Ovary (tissue), 9 donors: ENCODE results near the gene C17orf100. TPM values are rescaled to one million over a fixed set of nuclear protein-coding genes. Genes with fewer than 3 reads are reported as not detected.

ENCODE experiments used
- DNase-seq, 5 donors: peaks; one replicate each; pipeline ENCODE4 v3.0.0-alpha.2; 2019 to 2020
- H3K27ac ChIP-seq, 2 donors: fragments of 200-600 bp; one replicate each; pipeline versions ENCODE4 v1.5.1 to v1.8.0; 2019 to 2022
- H3K27me3 ChIP-seq: fragments of 200-600 bp; one replicate; pipeline ENCODE4 v1.8.0; 2022
- H3K36me3 ChIP-seq: fragments of 200-600 bp; sonication (generic); one replicate; pipeline ENCODE4 v1.5.1; 2019
- H3K4me1 ChIP-seq: one replicate; pipeline ENCODE4 v1.8.1; 2013; ENCODE audit warnings: mild to moderate bottlenecking, moderate library complexity; ENCODE audit not compliant: insufficient read depth
- H3K4me3 ChIP-seq: fragments of 200-600 bp; sonication (generic); one replicate; pipeline ENCODE4 v1.5.1; 2017
- H3K9me3 ChIP-seq, 2 donors: fragments of 200-600 bp in 1 of 2; sonication (generic) in 1 of 2; one replicate each; pipeline versions ENCODE4 v1.5.1 to v1.8.1; 2013 to 2019; ENCODE audit warnings: mild to moderate bottlenecking in 1 of 2, moderate library complexity in 1 of 2
- EP300 ChIP-seq: sonication (generic); formaldehyde crosslinking; IDR thresholded peaks from one replicate; pipeline ENCODE4 v1.6.1; 2017; ENCODE audit warnings: antibody characterized with exemption
- POLR2A ChIP-seq: fragments of 450-650 bp; IDR thresholded peaks from one replicate; pipeline ENCODE4 v1.6.1; 2017; ENCODE audit warnings: antibody characterized with exemption, mild to moderate bottlenecking, moderate library complexity
- WGBS, 3 donors: extraction: QIAGEN DNeasy Blood & Tissue Kit in 1 of 3; methylation state at CpG; one replicate each; pipeline versions ENCODE4 v1.1.5 to v1.1.7; 2013 to 2017; 5-methylcytosine and 5-hydroxymethylcytosine counted together
- intact Hi-C, 4 donors: fragments of 100-400 bp; cut with DNase I; formaldehyde crosslinking; loops; one replicate each; pipeline versions ENCODE4 v1.11.0 to v1.15.1; 2022 to 2023
- polyA plus RNA-seq, 2 donors: library from polyadenylated mRNA; stranded (reverse); fragments of 200-250 nt in 1 of 2; fragments of 350-450 nt in 1 of 2; fragmentation: Illumina TruSeq in 1 of 2; extraction: RNeasy Lipid Tissue Mini Kit (QIAGEN cat#74804) in 1 of 2; gene quantifications; one replicate each; pipeline ENCODE4 v1.2.3, GENCODE V29; 2013 to 2014
- total RNA-seq, 7 donors: library from RNA; depleted of rRNA in 2 of 7; stranded (reverse); fragments of >200 nt in 2 of 7; fragmentation: NEBNext Ultra II Directional in 3 of 7; extraction: Animal tissue kit (Norgen Biotek cat#: 25700) in 3 of 7; gene quantifications; one replicate each; pipeline versions ENCODE4 v1.1.0 to v1.2.4, GENCODE V29; 2016 to 2023
- TF ChIP-seq, protein P1 (sequence below), 3 donors: fragments of 450-650 bp in 2 of 3; fragments of 200-600 bp in 1 of 3; IDR thresholded peaks; one replicate each; pipeline versions ENCODE4 v1.5.1 to v1.8.0; 2016 to 2022; ENCODE audit warnings: antibody characterized with exemption in 3 of 3, mild to moderate bottlenecking in 1 of 3
- donor health status: DM: no; HTN: no; CAD: no; lungs with moderate emphysema.
- donor health status: DM: no; HTN: no; CAD: no.
- donor health status: Bipolar disorder and iron deficiency.
- donor health status: DM: yes; HTN: yes; CAD: no.
- donor health status: DM: no; HTN: no; CAD: no.
- donor health status: DM: yes; HTN: yes; CAD: no.

C17orf100 gene
- total and polyA plus RNA-seq, 9 donors, result 0.81 to 2.1 (median 1.6) TPM

GRCh38 chr17:6666557-6666956 lies 15.0 kb downstream of the C17orf100 start:
- intact Hi-C loops, result loop anchor here (5.0 to 10.0 kb wide), 8 partner anchors 88 to 346 kb away; partner anchors contain the start of genes ALOX12 (in 1 of the 4), RNASEK (in 1 of the 4) and XAF1 (in 1 of the 4)
- H3K4me1 ChIP-seq, result peaks cover 3% of the 10 kb centered on the region
- no peaks in the 10 kb centered on the region for H3K36me3 ChIP-seq
- H3K27ac ChIP-seq, result no peak overlapping the region
- H3K9me3 ChIP-seq, result no peaks in the 10 kb centered on the region
- H3K27me3 ChIP-seq, result no peaks in the 10 kb centered on the region
- TF ChIP-seq POLR2A (no peak), EP300 (no peak)
- TF ChIP-seq, protein P1, sequence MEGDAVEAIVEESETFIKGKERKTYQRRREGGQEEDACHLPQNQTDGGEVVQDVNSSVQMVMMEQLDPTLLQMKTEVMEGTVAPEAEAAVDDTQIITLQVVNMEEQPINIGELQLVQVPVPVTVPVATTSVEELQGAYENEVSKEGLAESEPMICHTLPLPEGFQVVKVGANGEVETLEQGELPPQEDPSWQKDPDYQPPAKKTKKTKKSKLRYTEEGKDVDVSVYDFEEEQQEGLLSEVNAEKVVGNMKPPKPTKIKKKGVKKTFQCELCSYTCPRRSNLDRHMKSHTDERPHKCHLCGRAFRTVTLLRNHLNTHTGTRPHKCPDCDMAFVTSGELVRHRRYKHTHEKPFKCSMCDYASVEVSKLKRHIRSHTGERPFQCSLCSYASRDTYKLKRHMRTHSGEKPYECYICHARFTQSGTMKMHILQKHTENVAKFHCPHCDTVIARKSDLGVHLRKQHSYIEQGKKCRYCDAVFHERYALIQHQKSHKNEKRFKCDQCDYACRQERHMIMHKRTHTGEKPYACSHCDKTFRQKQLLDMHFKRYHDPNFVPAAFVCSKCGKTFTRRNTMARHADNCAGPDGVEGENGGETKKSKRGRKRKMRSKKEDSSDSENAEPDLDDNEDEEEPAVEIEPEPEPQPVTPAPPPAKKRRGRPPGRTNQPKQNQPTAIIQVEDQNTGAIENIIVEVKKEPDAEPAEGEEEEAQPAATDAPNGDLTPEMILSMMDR (IDR thresholded peaks at IDR 0.05), result no peak
- no peak overlapping the region for H3K4me3 ChIP-seq
- no peak for DNase-seq
- 90 to 94% (median 92%) methylated on average over 6 of the region's 6 CpGs for WGBS, 3 donors

DNA sequence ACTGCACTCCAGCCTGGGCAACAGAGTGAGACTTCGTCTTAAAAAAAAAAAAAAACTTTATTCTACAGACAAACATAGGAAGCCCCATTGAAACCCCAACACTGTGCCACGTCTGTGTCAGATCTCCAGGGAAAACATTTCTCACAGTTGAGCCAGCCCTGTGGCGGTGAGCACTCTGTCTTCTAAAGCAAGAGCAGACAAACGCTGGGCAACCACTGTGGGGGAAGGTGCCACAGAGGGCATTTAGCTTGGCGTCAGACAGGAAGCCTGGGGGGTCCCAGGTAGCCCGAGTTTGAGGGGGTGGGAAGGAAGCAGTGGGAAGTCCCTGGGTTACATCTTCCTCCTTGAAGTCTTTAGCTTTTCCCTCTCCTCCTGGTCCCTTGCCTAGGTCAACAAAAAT lies 16.0 kb downstream of the C17orf100 start:
- no peak for TF ChIP-seq EP300
- TF ChIP-seq, protein P1 (IDR thresholded peaks at IDR 0.05), result no peak
- TF ChIP-seq POLR2A, result no peak
- 66 to 71% (median 66%) methylated on average over 6 of the region's 6 CpGs for WGBS, 3 donors
- Histone ChIP-seq H3K4me3 (no peak overlapping the region), H3K36me3 (no peaks in the 10 kb centered on the region), H3K27ac (no peak overlapping the region), H3K27me3 (no peaks in the 10 kb centered on the region), H3K9me3 (no peaks in the 10 kb centered on the region), H3K4me1 (peaks cover 3% of the 10 kb centered on the region)
- intact Hi-C loops, result loop anchor here (5.0 to 10.0 kb wide), 8 partner anchors 87 to 345 kb away; partner anchors contain the start of genes ALOX12 (in 1 of the 4), RNASEK (in 1 of the 4) and XAF1 (in 1 of the 4)
- DNase-seq, result no peak

DNA sequence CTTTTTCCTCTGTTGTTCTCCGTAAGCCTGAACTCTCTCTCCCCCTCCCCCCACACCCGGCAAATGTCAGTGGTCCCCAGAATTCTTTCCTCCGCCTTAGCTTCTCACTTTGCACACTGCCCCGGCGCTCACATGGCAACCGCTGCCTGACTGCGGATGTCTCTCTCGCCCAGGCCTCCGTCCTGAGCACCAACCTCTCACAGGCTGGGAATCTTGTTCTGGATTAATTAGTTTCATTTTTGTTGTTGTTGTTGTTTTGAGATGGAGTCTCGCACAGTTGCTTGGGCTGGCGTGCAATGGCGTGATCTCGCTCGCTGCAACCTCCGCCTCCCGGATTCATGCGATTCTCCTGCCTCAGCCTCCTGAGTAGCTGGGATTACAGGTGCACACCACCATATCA lies 16.7 kb downstream of the C17orf100 start:
- Histone ChIP-seq H3K4me1 (peaks cover 3% of the 10 kb centered on the region), H3K27me3 (no peaks in the 10 kb centered on the region), H3K9me3 (no peaks in the 10 kb centered on the region), H3K4me3 (no peak overlapping the region), H3K36me3 (no peaks in the 10 kb centered on the region), H3K27ac (no peak overlapping the region)
- TF ChIP-seq EP300, result no peak
- 81 to 86% (median 83%) methylated on average over 17 of the region's 17 CpGs for WGBS, 3 donors
- no peak for DNase-seq
- intact Hi-C loops, result loop anchor here (5.0 to 10.0 kb wide), 8 partner anchors 87 to 344 kb away; partner anchors contain the start of genes ALOX12 (in 1 of the 4), RNASEK (in 1 of the 4) and XAF1 (in 1 of the 4)

DNA sequence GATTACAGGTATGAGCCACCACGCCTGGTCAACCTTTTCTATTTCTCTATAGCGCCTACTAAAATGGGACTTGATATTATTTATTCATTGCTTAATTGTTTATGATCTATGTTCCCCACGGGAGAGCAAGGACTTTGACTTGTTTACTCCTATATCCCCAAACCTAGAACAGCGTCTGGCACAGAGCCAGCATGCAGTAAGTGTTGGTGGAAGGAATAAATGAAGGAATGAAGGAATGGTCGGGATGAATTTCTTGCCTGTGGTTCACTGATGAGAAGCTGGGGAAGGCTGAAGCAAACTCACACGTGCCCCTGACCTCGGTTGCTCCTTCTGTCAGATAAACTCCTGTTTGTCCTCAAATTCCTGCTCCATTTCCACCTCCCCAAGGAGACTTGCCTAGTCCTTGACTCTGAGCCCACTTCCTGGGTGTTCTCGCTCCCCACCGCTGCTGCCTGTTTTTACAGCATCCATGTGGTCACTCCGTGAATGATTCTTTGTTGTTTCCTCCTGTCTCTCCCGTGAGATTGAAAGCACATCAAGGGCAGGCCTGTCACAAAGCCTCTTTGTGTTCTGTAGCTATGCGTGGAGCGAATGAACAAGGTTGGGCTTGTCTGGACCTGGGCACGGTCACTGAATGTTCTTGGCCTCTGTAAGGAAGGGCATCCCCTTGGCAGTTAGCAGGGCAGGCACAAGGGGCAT lies 17.3 kb downstream of the C17orf100 start:
- WGBS, 3 donors, result 36 to 50% (median 43%) methylated on average over 14 of the region's 14 CpGs
- DNase-seq, result no peak
- no peak overlapping the region for H3K4me3 ChIP-seq
- H3K9me3 ChIP-seq, result no peaks in the 10 kb centered on the region
- peaks cover 3% of the 10 kb centered on the region for H3K4me1 ChIP-seq
- no peak overlapping the region for H3K27ac ChIP-seq
- H3K36me3 ChIP-seq, result no peaks in the 10 kb centered on the region
- intact Hi-C loops, result loop anchor here (5.0 to 10.0 kb wide), 8 partner anchors 86 to 343 kb away; partner anchors contain the start of genes ALOX12 (in 1 of the 4), RNASEK (in 1 of the 4) and XAF1 (in 1 of the 4)
- TF ChIP-seq, protein P1 (IDR thresholded peaks at IDR 0.05), result no peak
- TF ChIP-seq EP300 (no peak), POLR2A (no peak)
- H3K27me3 ChIP-seq, result no peaks in the 10 kb centered on the region
